Germinal center (tissue), 1 donor: Measurements from ENCODE around the gene PRSS16.
"Not testable (repeated sequence)": the region's sequence is repeated elsewhere in the genome, so short reads cannot be mapped to it uniquely, and the experiment has no call there.

ENCODE experiments used
- DNase-seq: peaks from one replicate; pipeline ENCODE4 v3.0.0; 2012; ENCODE audit warnings: mixed read lengths, low spot score

PRSS16 gene, protein sequence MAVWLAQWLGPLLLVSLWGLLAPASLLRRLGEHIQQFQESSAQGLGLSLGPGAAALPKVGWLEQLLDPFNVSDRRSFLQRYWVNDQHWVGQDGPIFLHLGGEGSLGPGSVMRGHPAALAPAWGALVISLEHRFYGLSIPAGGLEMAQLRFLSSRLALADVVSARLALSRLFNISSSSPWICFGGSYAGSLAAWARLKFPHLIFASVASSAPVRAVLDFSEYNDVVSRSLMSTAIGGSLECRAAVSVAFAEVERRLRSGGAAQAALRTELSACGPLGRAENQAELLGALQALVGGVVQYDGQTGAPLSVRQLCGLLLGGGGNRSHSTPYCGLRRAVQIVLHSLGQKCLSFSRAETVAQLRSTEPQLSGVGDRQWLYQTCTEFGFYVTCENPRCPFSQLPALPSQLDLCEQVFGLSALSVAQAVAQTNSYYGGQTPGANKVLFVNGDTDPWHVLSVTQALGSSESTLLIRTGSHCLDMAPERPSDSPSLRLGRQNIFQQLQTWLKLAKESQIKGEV

DNA sequence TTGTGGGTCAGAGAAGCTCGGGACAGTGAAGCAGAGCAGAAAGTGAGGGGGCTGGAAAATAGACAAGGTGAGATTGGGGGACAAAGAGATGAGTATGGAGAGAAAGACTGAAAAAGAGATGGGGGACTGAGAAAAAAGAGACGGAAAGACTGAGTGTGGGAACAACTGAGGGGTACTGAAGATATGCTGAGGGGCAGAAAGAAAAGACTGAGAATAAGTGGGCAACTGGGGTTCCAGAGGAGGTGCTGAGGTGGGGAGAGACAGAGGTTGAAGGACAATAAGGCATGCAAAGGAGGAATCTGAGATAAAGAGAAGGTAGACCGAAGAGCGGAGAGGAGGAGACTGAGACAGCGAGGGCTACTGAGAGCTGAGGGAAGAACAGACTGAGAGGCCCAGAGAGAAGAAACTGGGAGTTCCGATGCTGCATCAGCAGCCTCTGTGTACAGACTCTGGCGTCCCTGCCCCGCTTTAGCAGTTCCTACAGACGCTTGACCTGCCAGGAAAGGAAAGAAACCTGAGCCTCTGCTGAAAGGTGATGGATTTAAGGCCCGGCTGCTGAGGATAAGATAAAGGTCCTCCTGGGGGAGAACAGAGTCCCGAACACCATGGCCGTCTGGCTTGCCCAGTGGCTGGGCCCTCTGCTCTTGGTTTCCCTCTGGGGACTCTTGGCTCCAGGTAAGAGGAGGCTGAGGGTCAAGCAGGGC, at the start of gene PRSS16:
PRSS16 (plus strand) TSS at position 569 of the 704 bp plus-strand sequence; CDS start at position 606, 37 bp downstream.
- DNase-seq: no peak

DNA sequence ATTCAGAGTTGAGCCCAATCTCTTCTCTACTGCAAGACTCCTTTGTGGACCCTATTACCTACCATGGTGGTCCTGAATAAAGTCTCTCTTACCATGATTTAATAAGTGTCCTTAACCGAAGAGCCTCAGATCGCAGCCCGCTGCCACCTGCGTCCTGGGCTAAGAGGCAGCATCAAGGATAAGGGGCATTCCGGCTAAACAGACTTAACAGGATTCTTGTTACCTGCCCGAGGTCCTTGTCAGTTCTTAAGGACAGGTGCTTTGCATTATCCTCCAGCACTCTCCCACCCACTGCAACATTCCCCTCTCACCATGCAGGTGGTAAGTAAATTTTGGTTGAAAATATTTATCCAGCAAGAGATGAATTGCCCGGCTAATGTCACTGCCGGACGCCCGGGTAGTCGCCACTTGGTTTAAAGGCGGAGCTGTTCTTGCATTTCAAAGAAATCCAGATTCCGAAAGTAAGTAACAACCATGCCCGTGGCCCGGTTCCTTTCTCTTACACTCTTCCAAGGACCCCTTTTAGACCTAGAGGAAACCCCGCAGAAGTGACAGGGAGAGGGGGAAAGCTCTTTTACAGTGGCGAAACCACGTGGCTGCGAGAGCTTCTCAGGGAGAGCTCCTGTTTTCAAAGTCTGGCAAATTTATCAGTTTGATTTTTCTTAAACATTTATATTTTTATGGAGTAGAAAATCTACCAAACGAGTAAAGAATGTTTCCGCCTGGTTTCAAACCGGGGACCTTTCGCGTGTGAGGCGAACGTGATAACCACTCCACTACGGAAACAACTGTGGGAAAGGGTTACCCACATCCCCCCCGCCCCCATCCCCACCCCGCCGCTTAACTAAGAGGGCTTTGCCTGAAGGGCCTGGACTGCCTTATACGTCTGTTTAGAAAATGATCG, 41.9 kb upstream of the PRSS16 start:
- no peak for DNase-seq

DNA sequence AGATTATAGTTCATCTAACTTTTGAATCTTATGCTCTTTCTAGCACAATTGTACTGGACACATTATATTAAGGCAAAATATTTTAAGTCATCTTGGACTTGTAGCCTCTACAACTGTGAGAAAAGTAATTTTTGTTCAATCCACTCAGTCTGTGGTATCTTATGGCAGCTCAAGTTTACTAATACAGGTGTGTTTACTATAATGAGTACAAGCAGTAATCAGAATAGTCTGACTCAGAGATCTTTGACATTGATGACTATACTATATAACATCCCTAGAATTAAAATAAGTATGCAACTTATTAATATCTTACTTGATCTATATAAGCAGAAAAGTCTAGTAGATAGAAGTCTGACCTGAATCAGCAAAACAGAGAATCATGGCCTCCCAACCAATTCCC, 40.7 kb upstream of the PRSS16 start:
- no peak for DNase-seq

DNA sequence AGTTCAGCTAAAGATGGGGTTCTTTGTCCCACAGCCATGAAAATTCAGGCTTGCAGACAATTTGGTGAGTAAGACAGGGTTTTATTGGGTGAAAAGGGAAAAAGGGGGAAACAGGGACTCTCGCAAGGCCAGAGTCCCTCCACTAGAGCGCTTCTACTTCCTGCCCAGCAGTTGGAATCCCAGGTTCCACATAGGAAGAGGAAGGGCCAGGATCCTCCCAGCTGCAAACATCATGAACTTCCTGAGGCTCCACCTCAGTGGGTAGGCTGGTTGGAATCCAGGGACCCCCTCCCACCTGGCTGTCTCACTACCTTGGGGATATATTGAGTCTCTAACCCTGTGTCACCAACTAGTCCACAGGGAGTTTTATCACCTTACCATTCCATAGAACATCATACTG, 39.5 kb upstream of the PRSS16 start:
- DNase-seq: no peak

DNA sequence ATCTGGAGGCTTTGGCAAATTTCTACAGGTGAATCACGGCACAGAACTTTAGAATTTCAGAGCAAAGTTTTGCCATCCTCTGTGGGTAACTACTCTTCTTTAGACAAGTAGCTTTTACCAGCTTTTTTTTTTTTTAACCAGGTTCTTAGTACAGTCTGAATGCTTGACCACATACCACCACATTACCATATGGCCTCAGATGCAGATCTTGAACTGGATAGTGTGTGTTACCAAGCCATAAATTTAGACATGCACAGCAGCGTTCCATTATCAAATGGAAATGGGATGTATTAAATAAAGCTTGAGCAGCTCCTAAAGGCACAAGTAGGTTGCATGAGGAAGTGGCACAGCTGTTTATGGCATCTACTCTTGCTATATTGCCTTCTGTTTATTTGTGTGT, 38.3 kb upstream of the PRSS16 start:
- DNase-seq: no peak

DNA sequence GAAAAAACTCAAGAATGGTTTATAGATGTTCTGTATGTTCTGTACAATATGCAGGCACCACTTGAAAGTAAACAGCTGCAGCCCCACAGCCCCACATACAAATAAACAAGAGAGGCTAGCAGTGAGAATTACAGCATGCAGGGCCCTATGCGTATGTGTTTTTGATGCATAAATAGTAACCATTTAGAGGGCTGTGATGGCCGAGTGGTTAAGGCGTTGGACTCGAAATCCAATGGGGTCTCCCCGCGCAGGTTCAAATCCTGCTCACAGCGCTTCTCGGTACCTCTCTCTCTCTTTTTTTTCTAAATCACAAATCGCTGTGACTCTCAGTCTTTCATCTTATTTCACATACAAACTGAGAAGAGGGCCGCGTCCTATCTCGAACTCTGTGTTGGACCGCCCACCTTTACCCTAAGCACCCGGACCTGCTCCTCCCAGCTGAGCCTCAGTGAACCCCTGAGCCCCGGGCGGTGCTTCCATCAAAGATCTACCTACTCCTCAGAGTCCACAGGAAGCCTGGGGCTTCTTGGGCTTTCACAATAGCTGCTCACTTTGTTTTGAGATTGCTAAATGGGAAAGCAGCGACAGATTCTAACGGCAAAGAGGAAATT, 37.7 kb upstream of the PRSS16 start:
- no peak for DNase-seq

DNA sequence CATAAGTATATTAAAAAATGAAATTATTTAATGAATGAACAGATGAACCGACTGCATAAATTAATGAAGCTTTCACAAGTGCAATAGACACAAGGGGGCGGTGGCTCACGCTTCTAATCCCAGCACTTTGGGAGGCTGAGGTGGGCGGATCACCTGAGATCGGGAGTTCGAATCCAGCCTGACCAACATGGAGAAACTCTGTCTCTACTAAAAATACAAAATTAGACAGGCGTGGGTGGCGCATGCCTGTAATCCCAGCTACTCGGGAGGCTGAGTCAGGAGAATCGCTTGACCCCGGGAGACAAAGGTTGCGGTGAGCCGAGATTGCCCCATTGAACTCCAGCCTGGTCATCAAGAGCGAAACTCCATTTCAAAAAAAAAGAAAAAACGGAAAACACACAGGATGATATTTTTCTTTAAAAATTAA, 34.4 kb upstream of the PRSS16 start:
- not testable (repeated sequence) for DNase-seq

DNA sequence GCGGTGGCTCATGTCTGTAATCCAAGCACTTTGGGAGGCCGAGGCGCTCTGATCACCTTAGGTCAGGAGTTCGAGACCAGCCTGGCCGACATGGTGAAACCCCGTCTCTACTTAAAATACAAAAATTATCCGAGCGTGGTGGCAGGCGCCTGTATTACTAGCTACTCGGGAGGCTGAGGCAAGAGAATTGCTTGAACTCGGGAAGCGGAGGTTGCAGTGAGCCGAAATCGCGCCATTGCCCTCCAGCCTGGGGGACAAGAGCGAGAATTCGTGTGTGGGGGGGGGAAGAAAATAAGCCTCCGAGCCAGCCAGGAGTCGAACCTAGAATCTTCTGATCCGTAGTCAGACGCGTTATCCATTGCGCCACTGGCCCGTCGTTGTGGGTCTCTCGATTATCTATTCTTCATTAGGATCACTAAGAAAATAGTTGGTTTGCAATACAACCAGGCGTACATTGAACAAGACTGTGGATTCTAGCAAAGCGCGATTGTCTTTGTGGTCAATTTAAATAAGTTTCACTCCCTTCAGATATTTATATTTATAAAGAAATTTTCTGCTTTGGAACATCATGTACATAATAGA, 33.9 kb upstream of the PRSS16 start:
- no peak for DNase-seq

DNA sequence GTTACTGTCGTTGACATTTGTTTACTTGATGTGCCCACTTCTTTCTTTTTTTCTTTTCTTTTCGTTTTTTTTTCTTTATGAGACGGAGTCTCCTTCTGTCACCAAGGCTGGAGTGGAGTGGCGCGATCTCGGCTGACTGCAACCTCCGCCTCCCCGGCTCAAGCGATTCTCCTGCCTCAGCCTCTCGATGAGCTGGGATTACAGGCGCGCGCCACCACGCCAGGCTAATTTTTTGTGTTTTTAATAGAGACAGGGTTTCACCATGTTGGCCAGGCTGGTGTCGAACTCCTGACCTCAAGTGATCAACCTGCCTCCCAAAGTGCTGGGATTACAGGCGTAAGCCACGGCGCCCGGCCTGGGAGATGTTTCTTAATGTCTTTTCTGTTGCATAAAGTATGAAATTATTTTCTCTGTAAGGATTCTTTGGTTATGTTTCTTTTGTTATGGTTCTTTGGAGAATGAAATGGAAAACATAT, 33.3 kb upstream of the PRSS16 start:
- no peak for DNase-seq

DNA sequence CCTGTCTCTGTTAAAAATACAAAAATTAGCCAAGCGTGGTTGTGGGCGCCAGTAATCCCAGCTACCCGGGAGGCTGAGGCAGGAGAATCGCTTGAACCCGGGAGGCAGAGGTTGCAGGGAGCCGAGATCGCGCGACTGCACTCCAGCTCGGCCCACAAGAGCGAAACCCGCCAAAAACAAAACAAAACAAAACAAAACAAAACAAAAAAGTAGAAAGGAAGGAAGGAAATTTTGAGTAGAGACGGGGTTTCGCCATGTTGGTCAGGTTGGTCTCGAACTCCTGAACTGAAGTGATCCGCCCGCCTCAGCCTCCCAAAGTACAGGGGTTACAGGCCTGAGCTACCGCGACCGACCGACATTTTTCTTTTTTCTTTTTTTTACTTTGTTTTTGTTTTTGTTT, 30.6 kb upstream of the PRSS16 start:
- DNase-seq: no peak

DNA sequence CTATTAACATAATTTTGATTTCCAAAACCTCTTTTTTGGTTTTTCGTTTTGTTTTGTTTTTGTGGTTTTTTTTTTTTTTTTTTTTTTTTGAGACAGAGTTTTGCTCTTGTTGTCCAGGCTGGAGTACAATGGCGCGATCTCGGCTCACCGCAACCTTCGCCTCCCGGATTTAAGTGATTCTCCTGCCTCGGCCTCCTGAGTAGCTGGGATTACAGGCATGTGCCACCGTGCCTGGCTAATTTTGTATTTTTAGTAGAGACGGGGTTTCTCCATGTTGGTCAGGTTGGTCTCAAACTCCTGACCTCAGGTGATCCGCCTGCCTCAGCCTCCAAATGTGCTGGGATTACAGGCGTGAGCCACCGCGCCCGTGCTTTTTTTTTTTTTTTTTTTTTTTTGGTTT, 24.5 kb upstream of the PRSS16 start:
- not testable (repeated sequence) for DNase-seq

DNA sequence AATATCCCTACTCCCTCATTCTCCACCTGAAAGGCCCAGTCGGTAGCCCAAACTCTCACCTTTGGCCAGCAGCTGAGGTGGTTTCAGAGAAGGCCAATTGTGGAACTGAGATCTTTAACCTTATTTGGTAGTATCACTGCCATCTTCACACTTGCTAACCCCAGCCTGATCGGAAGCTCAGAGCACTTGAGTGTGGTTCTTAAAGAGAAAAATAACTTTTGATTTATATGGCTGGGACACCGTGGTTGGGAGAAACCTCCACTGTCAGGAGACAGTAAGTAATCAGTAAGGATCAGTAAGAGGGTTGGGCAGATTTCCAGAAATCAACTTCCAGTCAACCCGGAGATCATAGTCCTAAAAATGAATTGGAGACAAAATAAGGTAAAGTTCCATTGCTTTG, 22.8 kb upstream of the PRSS16 start:
- no peak for DNase-seq

DNA sequence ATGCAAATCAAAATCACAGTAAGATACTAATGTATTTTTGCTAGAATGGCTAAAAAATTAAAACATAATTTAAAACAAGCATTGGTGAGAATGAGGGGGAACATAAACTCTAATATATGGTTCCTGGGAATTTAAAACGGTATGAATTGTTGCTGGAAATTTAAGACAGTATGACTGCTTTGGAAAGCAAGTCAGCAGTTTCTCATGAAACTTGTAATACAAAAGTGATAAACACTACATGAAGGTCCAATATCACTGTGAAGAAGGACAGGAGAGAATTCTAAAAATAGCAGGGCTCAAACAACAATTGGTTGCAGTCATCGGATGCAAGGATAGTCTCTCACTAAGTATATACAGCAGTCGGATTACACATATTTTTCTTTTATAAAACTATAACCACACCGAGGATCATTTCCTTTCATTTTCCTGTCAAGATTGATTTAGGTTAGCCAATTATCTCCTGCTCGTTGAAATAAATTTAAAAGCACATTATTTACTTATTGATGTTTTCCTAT, 18.5 kb upstream of the PRSS16 start:
- no peak for DNase-seq

DNA sequence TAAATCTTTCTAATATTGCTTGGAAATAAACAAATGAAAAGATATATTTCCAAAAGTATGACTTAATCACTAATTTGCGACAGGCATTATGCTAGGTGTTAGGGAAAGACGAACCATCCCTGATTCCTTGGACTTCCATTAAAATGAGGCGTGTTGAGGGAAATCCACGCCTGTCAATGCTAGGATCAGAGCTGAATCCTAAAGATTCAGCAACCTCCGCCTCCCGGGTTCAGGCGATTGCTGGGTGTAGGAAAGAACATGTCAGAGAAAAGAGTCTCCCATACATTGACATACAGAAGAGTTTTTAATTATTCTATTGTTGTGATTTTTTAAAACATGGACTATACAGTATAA, 16.8 kb upstream of the PRSS16 start:
- no peak for DNase-seq

DNA sequence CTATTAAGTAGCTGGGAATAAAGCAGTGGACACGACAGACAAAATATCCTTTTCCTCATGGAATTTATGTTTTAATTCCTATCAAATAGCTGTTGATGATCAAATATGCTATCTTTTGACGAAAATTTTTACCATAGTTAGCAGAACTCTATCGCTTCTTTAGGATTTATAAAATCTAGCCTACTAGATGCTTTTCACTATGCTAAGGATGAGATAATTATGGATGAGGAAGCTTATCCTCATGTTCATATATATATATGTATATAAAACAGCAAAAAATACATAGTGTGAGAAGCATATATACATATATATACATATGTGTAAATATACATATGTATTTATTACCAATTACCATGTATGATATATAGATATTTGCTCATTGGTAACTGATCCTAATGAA, 12.9 kb upstream of the PRSS16 start:
- no peak for DNase-seq

DNA sequence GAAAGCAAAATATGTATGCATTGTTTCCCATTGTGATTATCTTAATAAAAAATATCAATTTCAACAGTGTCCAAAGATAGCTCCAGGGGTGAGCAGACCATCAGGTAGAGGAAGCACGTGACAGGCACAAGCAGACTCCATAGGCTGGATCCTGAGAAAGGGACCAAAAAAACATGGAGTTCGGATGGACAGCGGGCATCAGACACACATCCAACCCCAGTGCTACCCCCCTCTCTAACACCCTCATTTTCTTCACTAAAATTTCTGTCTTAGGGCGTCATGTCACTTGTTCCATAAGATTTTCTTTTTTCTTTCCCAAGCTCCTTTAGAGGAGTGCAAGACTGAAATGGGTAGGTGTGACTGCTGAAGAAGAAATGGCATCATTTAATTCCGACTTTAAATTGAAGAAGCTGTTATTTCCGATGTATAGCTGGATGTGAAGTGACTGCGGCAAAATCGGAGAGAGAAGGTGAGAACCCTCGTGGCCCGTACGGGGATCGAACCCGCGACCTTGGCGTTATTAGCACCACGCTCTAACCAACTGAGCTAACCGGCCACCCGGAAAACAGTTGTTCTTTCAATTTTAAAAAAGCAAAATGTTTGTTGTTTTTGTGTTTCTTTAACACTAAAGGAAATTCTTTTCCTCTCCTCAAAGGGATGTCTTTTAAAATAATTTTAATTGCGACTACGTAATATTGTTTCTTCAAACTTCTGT, 10.3 kb upstream of the PRSS16 start:
- no peak for DNase-seq

DNA sequence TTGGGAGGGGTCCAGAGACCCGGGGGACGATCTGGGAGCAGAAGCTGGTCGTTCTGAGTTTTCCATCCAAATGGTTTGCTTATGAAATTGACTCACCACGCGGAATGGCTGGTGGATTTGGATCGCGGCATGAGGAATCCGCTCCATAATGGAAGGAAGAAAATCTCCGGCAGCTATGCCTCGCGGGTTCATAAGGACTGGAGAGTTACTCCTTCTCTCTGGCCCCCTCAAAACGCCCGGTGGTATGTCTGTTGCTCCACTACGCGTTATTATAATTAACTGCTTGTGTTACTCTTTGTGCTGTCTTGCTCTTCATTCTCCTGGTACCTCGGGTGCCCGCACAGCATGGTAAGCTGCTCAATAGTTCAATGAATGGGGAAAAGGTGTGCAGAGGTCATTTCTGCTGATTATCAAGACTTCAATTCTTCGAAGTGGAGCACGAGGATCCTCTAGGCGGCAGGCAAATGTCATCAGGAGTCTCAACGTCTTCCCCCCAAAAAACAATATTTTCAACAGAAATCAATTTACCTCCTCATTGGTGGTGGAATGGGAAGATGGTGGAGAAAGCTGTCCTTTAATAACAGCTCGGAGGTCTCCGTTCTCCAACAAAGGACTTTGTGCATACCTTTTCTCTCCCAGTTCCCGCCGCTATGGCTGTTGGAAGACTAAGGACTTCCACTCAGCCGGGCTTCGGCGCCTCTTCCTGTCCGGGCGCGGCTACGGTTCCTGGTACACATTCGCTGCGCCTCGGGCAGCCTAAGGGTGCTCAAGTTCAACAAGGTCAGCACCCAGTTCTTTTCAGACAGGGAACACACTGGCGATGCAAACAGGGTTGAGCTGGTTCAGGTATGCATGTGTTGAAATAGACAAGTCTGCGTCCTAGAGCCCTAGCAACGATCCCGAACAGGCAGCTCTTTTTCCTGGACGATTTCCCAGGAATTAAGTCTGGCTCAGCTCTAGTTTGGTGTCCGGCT, 9.2 kb upstream of the PRSS16 start:
- no peak for DNase-seq

DNA sequence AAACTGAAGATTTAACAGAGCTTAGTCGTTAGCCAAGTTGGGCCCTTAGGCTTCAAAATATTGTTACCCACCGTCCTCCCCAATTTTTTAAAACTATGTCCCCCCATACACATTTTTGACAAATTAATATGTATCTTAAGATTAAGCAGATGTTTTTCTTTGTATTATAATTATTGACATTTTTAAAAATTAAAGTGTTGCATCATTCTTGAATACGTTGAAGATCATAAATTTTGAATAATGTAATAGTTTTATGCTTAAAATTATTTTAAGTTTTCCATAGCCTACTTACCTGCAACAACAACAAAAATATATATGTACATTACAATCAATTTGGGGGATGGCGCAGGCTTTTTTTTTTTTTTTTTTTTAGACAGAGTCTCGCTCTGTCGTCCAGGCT, 8.2 kb upstream of the PRSS16 start:
- no peak for DNase-seq

DNA sequence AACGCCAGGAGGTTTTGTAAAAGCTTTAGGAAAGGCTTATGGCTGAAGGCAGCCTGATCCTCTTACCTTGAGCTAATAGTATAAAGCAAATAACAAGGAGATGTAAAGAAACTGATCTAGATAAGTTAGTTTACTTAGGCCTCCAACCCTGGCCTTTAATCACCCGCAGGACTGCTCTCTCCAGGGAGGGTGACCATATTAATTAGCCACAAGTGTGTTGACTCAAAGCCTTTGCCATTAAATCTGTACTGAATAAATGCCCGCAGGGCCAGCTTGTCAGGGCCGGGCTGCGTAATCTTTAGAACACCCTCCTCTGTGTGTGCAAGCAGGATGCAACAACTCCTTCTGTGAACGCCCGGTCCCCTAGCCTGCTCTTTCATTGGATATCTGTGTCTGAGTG, 6.1 kb upstream of the PRSS16 start:
- DNase-seq: no peak
